ENCODE results near the gene ACHE.

ACHE gene

DNA sequence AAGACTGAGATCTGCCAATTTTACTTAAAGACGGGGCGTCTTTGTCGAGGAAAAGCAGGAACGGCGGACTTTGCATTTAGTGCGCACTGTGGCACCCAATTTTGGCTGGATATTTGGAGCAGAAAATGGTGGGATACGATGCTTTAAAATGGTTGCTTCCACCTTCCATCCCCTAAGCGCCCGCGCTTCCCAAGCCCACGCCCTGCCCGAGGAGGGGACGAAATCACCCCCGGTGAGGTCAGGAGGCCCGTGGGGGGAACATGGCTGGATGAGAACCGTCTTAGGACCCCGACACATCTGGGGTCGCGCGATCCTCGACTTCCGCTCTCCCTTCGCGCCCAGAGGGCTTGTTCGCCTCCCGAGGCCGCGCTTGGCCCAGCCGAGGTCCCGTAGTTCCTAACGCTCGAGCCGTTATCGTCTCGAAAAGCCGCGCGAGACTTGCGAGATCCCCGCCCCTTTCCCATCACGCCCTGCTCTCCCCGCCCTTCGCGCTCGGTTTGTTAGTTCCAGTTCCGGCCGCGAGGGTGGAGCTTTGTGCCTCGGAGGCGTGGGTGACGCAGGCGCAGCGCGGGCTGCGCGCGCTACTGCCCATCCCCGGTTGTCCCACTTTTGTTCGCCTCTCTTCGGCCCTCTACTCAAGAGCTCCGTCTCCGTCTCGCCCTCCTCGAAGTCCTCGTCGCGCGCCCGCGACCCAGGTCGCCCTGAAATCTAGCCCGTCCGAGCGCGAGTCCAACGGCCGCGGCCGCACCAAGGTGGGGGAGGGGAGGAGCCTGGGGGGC, 20.9 kb downstream of the ACHE start, which contains the start of gene SRRT:
TSS of gene SRRT (plus strand) at position 527 of the 779 bp plus-strand sequence. CDS start 488 bp downstream, outside the sequence.
- in situ Hi-C loops (cut with MboI; ENCODE audit: low sequenced_read_pairs, unreplicated experiment), result loop anchor here (25.0 kb wide), 1 partner anchor 412 kb away; the partner anchor contains the start of gene SPACDR
- peak; percentile 99 for DNase-seq (ENCODE audit: low spot score)
- TF ChIP-seq, protein P1, sequence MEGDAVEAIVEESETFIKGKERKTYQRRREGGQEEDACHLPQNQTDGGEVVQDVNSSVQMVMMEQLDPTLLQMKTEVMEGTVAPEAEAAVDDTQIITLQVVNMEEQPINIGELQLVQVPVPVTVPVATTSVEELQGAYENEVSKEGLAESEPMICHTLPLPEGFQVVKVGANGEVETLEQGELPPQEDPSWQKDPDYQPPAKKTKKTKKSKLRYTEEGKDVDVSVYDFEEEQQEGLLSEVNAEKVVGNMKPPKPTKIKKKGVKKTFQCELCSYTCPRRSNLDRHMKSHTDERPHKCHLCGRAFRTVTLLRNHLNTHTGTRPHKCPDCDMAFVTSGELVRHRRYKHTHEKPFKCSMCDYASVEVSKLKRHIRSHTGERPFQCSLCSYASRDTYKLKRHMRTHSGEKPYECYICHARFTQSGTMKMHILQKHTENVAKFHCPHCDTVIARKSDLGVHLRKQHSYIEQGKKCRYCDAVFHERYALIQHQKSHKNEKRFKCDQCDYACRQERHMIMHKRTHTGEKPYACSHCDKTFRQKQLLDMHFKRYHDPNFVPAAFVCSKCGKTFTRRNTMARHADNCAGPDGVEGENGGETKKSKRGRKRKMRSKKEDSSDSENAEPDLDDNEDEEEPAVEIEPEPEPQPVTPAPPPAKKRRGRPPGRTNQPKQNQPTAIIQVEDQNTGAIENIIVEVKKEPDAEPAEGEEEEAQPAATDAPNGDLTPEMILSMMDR (IDR thresholded peaks at IDR 0.05; ENCODE audit: borderline replicate concordance, control extremely low read depth, extremely low read depth, insufficient read depth, missing control alignments), result no peak

DNA sequence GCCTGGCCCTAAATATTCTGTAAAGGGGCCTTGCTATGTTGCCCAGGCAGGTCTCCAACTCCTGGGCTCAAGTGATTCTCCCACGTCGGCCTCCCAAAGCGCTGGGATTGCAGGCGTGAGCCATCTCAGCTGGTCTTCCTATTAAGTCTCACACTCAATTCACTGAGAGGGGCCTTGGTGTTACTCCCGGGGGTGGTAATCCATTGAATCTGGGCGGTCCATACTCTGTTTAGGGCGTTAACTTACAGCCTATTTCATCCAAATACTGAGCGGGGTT, 21.4 kb downstream of the ACHE start:
- in situ Hi-C loops (cut with MboI; ENCODE audit: low sequenced_read_pairs, unreplicated experiment), result loop anchor here (25.0 kb wide), 1 partner anchor 412 kb away; the partner anchor contains the start of gene SPACDR
- DNase-seq (ENCODE audit: low spot score), result no peak
- TF ChIP-seq, protein P1 (IDR thresholded peaks at IDR 0.05; ENCODE audit: borderline replicate concordance, control extremely low read depth, extremely low read depth, insufficient read depth, missing control alignments), result no peak

DNA sequence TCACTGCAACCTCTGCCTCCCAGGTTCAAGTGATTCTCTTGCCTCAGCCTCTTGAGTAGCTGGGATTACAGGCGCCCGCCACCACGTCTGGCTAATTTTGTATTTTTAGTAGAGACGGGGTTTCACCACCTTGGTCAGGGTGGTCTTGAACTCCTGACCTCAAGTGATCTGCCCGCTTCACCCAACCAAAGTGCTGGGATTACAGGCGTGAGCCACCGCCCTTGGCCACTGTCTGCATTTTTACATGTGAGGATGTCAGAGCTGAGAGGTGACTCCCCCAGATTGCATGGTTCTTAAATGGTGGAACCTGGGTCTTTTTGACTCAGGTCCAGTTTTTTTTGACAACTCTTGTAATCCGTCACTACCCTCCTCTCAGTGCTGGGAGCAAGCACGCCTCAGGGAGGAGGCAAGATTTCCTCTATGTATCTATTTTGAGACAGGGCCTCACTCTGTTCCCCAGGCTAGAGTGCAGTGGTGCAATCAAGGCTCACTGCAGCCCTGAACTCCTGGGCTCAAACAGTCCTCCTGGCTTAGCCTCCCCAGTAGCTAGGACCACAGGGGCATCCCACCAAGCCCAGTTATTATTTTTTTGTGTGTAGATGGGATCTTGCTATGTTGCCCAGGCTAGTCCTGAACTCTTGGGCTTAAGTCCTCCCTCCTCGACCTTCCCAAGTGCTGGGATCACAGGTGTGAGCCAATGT, 21.9 kb downstream of the ACHE start:
- in situ Hi-C loops (cut with MboI; ENCODE audit: low sequenced_read_pairs, unreplicated experiment), result loop anchor here (25.0 kb wide), 1 partner anchor 411 kb away; the partner anchor contains the start of gene SPACDR
- DNase-seq (ENCODE audit: low spot score), result no peak
- TF ChIP-seq, protein P1 (IDR thresholded peaks at IDR 0.05; ENCODE audit: borderline replicate concordance, control extremely low read depth, extremely low read depth, insufficient read depth, missing control alignments), result no peak

DNA sequence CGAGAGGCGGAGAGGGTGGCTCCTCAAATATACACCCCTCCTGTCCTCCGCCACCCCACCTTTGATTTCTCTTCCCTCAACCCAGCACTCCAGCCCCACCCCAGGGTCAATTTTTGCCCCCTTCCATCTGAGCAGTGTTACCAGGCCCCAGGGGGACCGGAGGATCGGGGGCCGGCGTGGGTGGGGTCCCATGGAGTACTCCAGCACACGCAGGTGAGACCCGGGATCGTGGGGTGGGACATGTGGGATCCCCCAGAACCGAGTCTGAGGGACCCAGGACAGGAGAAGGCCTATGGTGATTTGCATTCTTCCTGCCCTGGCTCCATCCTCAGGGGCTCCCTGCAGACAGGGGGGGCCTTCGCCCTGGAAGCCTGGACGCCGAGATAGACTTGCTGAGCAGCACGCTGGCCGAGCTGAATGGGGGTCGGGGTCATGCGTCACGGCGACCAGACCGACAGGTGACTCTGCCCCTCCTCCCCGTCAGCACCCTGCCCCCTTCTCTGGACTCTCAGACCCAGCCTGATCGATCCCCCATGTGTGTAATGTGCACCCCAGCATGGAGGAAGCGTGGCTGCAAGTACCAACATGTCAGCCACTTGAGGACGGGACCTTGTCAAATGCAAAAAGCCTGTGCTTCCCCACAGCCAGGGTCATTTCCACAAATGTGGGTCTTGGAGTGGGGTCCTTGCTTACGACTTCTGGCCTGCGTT, 27.8 kb downstream of the ACHE start:
- in situ Hi-C loops (cut with MboI; ENCODE audit: low sequenced_read_pairs, unreplicated experiment), result loop anchor here (25.0 kb wide), 1 partner anchor 406 kb away; the partner anchor contains the start of gene SPACDR
- DNase-seq (ENCODE audit: low spot score), result no peak
- TF ChIP-seq, protein P1 (IDR thresholded peaks at IDR 0.05; ENCODE audit: borderline replicate concordance, control extremely low read depth, extremely low read depth, insufficient read depth, missing control alignments), result no peak

DNA sequence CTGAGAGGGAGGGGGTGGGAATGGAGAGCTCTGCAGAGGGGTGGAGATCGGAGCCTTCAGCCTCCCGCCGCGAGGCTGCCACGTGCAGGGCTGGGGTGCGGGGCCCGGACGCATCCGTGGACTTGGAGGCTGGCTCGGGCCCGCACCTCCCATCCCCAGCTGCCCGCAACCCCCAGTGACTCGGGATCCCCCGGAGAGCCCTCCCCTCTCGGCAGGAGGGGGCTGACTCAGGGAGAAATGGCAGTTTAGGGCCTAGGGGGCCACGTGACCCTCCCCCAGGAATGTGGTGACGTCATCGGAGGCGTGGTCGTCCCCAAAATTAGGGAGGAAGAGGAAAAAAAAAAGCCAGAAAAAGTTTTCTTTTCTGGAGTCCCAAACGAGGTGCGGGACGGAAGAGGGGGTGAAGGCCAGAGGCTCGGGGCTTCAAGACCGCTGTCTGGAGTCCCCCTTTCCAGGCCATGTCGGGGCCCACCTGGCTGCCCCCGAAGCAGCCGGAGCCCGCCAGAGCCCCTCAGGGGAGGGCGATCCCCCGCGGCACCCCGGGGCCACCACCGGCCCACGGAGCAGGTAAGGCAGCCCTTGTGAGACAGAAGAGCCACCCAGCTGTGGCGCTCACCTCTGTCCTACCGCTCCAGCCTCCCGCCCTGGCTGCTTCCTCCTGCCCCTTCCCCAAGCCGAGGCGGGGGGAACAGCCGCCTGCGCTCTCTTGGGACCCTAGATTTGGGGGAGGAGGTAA, 28.5 kb downstream of the ACHE start, which contains the start of gene TRIP6:
TSS of gene TRIP6 (plus strand) at position 348 of the 736 bp plus-strand sequence. CDS start at position 459, 111 bp downstream.
- in situ Hi-C loops (cut with MboI; ENCODE audit: low sequenced_read_pairs, unreplicated experiment), result loop anchor here (25.0 kb wide), 1 partner anchor 405 kb away; the partner anchor contains the start of gene SPACDR
- peak; percentile 89 for DNase-seq (ENCODE audit: low spot score)
- TF ChIP-seq, protein P1 (IDR thresholded peaks at IDR 0.05; ENCODE audit: borderline replicate concordance, control extremely low read depth, extremely low read depth, insufficient read depth, missing control alignments), result no peak
